Measurements from ENCODE around the gene NEIL3.

Gene NEIL3

GRCh38 chr4:177321647-177322046 lies 12.0 kb downstream of the NEIL3 start:
- Histone ChIP-seq H3K27ac (ENCODE audit: insufficient read depth, low read length, poor library complexity, severe bottlenecking) (no peak overlapping the region), H3K4me1 (ENCODE audit: control insufficient read depth, insufficient read depth, low read length, poor library complexity, severe bottlenecking) (peaks cover 4% of the 10 kb centered on the region), H3K4me3 (ENCODE audit: insufficient read depth, low read depth, low read length, poor library complexity, severe bottlenecking) (no peak overlapping the region), H3K9me3 (ENCODE audit: control insufficient read depth, low read length) (no peaks in the 10 kb centered on the region), H3K27me3 (replicated peaks; ENCODE audit: control insufficient read depth, insufficient read depth, low read length, poor library complexity, severe bottlenecking) (no peaks in the 10 kb centered on the region), H3K36me3 (ENCODE audit: control insufficient read depth, insufficient read depth, low read length) (no peaks in the 10 kb centered on the region)
- no peak for DNase-seq

- Histone ChIP-seq H3K9me3 (ENCODE audit: control insufficient read depth, low read length) (no peaks in the 10 kb centered on the region), H3K36me3 (ENCODE audit: control insufficient read depth, insufficient read depth, low read length) (no peaks in the 10 kb centered on the region), H3K27me3 (replicated peaks; ENCODE audit: control insufficient read depth, insufficient read depth, low read length, poor library complexity, severe bottlenecking) (no peaks in the 10 kb centered on the region), H3K27ac (ENCODE audit: insufficient read depth, low read length, poor library complexity, severe bottlenecking) (no peak overlapping the region), H3K4me1 (ENCODE audit: control insufficient read depth, insufficient read depth, low read length, poor library complexity, severe bottlenecking) (peaks cover 4% of the 10 kb centered on the region), H3K4me3 (ENCODE audit: insufficient read depth, low read depth, low read length, poor library complexity, severe bottlenecking) (no peak overlapping the region)
- DNase-seq: no peak
Observed at GRCh38 chr4:177322266-177322665, 12.6 kb downstream of the NEIL3 start.

GRCh38 chr4:177322881-177323280 lies 13.2 kb downstream of the NEIL3 start:
- no peaks in the 10 kb centered on the region for H3K36me3 ChIP-seq (ENCODE audit: control insufficient read depth, insufficient read depth, low read length)
- no peak overlapping the region for H3K4me3 ChIP-seq (ENCODE audit: insufficient read depth, low read depth, low read length, poor library complexity, severe bottlenecking)
- DNase-seq: no peak
- no peaks in the 10 kb centered on the region for H3K27me3 ChIP-seq (replicated peaks; ENCODE audit: control insufficient read depth, insufficient read depth, low read length, poor library complexity, severe bottlenecking)
- no peaks in the 10 kb centered on the region for H3K9me3 ChIP-seq (ENCODE audit: control insufficient read depth, low read length)
- peaks cover 4% of the 10 kb centered on the region for H3K4me1 ChIP-seq (ENCODE audit: control insufficient read depth, insufficient read depth, low read length, poor library complexity, severe bottlenecking)
- no peak overlapping the region for H3K27ac ChIP-seq (ENCODE audit: insufficient read depth, low read length, poor library complexity, severe bottlenecking)

GRCh38 chr4:177323416-177323815 lies 13.7 kb downstream of the NEIL3 start:
- H3K27ac ChIP-seq (ENCODE audit: insufficient read depth, low read length, poor library complexity, severe bottlenecking): no peak overlapping the region
- no peaks in the 10 kb centered on the region for H3K27me3 ChIP-seq (replicated peaks; ENCODE audit: control insufficient read depth, insufficient read depth, low read length, poor library complexity, severe bottlenecking)
- DNase-seq: no peak
- no peaks in the 10 kb centered on the region for H3K9me3 ChIP-seq (ENCODE audit: control insufficient read depth, low read length)
- peaks cover 4% of the 10 kb centered on the region for H3K4me1 ChIP-seq (ENCODE audit: control insufficient read depth, insufficient read depth, low read length, poor library complexity, severe bottlenecking)
- H3K36me3 ChIP-seq (ENCODE audit: control insufficient read depth, insufficient read depth, low read length): no peaks in the 10 kb centered on the region
- H3K4me3 ChIP-seq (ENCODE audit: insufficient read depth, low read depth, low read length, poor library complexity, severe bottlenecking): no peak overlapping the region

GRCh38 chr4:177332119-177332518 lies 22.4 kb downstream of the NEIL3 start:
- no peak for DNase-seq
- Histone ChIP-seq H3K36me3 (ENCODE audit: control insufficient read depth, insufficient read depth, low read length) (no peaks in the 10 kb centered on the region), H3K9me3 (ENCODE audit: control insufficient read depth, low read length) (peaks cover 6% of the 10 kb centered on the region), H3K4me3 (ENCODE audit: insufficient read depth, low read depth, low read length, poor library complexity, severe bottlenecking) (no peak overlapping the region), H3K27ac (ENCODE audit: insufficient read depth, low read length, poor library complexity, severe bottlenecking) (no peak overlapping the region), H3K4me1 (ENCODE audit: control insufficient read depth, insufficient read depth, low read length, poor library complexity, severe bottlenecking) (no peaks in the 10 kb centered on the region), H3K27me3 (replicated peaks; ENCODE audit: control insufficient read depth, insufficient read depth, low read length, poor library complexity, severe bottlenecking) (no peaks in the 10 kb centered on the region)

GRCh38 chr4:177339477-177340374 lies 30.1 kb downstream of the NEIL3 start:
- H3K9me3 ChIP-seq (ENCODE audit: control insufficient read depth, low read length): no peaks in the 10 kb centered on the region
- H3K4me3 ChIP-seq (ENCODE audit: insufficient read depth, low read depth, low read length, poor library complexity, severe bottlenecking): no peak overlapping the region
- H3K27ac ChIP-seq (ENCODE audit: insufficient read depth, low read length, poor library complexity, severe bottlenecking): no peak overlapping the region
- DNase-seq: no peak
- H3K27me3 ChIP-seq (replicated peaks; ENCODE audit: control insufficient read depth, insufficient read depth, low read length, poor library complexity, severe bottlenecking): no peaks in the 10 kb centered on the region
- H3K4me1 ChIP-seq (ENCODE audit: control insufficient read depth, insufficient read depth, low read length, poor library complexity, severe bottlenecking): no peaks in the 10 kb centered on the region
- no peaks in the 10 kb centered on the region for H3K36me3 ChIP-seq (ENCODE audit: control insufficient read depth, insufficient read depth, low read length)

GRCh38 chr4:177348348-177348747 lies 38.7 kb downstream of the NEIL3 start:
- Histone ChIP-seq H3K27ac (ENCODE audit: insufficient read depth, low read length, poor library complexity, severe bottlenecking) (no peak overlapping the region), H3K4me1 (ENCODE audit: control insufficient read depth, insufficient read depth, low read length, poor library complexity, severe bottlenecking) (no peaks in the 10 kb centered on the region), H3K27me3 (replicated peaks; ENCODE audit: control insufficient read depth, insufficient read depth, low read length, poor library complexity, severe bottlenecking) (no peaks in the 10 kb centered on the region), H3K9me3 (ENCODE audit: control insufficient read depth, low read length) (no peaks in the 10 kb centered on the region), H3K4me3 (ENCODE audit: insufficient read depth, low read depth, low read length, poor library complexity, severe bottlenecking) (no peak overlapping the region), H3K36me3 (ENCODE audit: control insufficient read depth, insufficient read depth, low read length) (no peaks in the 10 kb centered on the region)
- DNase-seq: no peak

- H3K4me3 ChIP-seq (ENCODE audit: insufficient read depth, low read depth, low read length, poor library complexity, severe bottlenecking): no peak overlapping the region
- no peak for DNase-seq
- no peaks in the 10 kb centered on the region for H3K4me1 ChIP-seq (ENCODE audit: control insufficient read depth, insufficient read depth, low read length, poor library complexity, severe bottlenecking)
- no peaks in the 10 kb centered on the region for H3K9me3 ChIP-seq (ENCODE audit: control insufficient read depth, low read length)
- H3K36me3 ChIP-seq (ENCODE audit: control insufficient read depth, insufficient read depth, low read length): no peaks in the 10 kb centered on the region
- H3K27me3 ChIP-seq (replicated peaks; ENCODE audit: control insufficient read depth, insufficient read depth, low read length, poor library complexity, severe bottlenecking): no peaks in the 10 kb centered on the region
- H3K27ac ChIP-seq (ENCODE audit: insufficient read depth, low read length, poor library complexity, severe bottlenecking): no peak overlapping the region
Observed at GRCh38 chr4:177349191-177349590, 39.5 kb downstream of the NEIL3 start.

- no peaks in the 10 kb centered on the region for H3K9me3 ChIP-seq (ENCODE audit: control insufficient read depth, low read length)
- H3K27me3 ChIP-seq (replicated peaks; ENCODE audit: control insufficient read depth, insufficient read depth, low read length, poor library complexity, severe bottlenecking): no peaks in the 10 kb centered on the region
- H3K36me3 ChIP-seq (ENCODE audit: control insufficient read depth, insufficient read depth, low read length): no peaks in the 10 kb centered on the region
- DNase-seq: no peak
- H3K4me3 ChIP-seq (ENCODE audit: insufficient read depth, low read depth, low read length, poor library complexity, severe bottlenecking): no peak overlapping the region
- H3K27ac ChIP-seq (ENCODE audit: insufficient read depth, low read length, poor library complexity, severe bottlenecking): no peak overlapping the region
- H3K4me1 ChIP-seq (ENCODE audit: control insufficient read depth, insufficient read depth, low read length, poor library complexity, severe bottlenecking): no peaks in the 10 kb centered on the region
Observed at GRCh38 chr4:177351622-177352244, 42.1 kb downstream of the NEIL3 start.

- Histone ChIP-seq H3K4me1 (ENCODE audit: control insufficient read depth, insufficient read depth, low read length, poor library complexity, severe bottlenecking) (no peaks in the 10 kb centered on the region), H3K27me3 (replicated peaks; ENCODE audit: control insufficient read depth, insufficient read depth, low read length, poor library complexity, severe bottlenecking) (no peaks in the 10 kb centered on the region), H3K27ac (ENCODE audit: insufficient read depth, low read length, poor library complexity, severe bottlenecking) (no peak overlapping the region), H3K9me3 (ENCODE audit: control insufficient read depth, low read length) (no peaks in the 10 kb centered on the region), H3K4me3 (ENCODE audit: insufficient read depth, low read depth, low read length, poor library complexity, severe bottlenecking) (no peak overlapping the region), H3K36me3 (ENCODE audit: control insufficient read depth, insufficient read depth, low read length) (no peaks in the 10 kb centered on the region)
- no peak for DNase-seq
Observed at GRCh38 chr4:177356206-177356605, 46.5 kb downstream of the NEIL3 start.
